Ecto neural progenitor cell (in vitro differentiated cells): Measurements from ENCODE around the gene UBE2J2.

Experiments used
- DNase-seq: peaks from one replicate; pipeline ENCODE4 v3.0.0-alpha.2; 2018; ENCODE audit warnings: low spot score

The UBE2J2 gene

DNA sequence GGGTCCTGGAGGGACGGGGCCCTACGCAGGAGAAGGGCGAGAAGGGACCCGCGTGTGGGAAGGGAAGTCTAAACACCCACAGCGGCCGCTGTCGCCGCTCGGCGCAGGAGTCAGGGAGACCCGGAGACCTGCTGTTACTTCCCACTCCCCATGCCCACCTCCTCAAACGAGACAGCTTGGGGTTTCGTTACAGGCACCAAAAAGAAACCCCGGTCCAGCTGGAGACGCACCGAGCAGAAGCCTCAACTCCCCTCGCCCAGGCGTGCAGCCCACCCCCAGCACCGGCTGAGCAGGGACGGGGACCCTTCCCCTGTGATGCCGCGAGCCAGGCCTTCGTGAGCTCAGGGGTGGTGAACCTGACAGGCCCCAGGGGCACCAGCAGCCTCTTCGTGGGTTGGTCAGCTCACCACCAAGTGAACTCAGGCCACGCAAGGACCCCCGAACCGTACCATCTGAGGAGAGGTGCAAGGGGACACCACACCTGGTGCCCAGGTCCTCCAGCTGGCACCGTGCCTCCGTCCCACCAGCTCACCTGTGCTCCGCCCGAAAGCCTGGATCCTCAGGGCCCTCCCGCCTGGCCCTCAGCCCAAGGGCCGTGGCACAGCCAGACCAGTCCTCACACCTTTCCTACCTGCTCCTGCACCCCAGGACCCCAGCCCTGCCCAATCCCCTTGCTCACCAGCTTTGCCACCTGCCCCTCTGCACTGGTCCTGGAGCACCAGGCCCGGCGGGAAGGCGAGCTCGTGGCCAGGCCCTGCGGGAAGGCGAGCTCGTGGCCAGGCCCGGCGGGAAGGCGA is 46.9 kb downstream of the UBE2J2 start:
- DNase-seq, result no peak

DNA sequence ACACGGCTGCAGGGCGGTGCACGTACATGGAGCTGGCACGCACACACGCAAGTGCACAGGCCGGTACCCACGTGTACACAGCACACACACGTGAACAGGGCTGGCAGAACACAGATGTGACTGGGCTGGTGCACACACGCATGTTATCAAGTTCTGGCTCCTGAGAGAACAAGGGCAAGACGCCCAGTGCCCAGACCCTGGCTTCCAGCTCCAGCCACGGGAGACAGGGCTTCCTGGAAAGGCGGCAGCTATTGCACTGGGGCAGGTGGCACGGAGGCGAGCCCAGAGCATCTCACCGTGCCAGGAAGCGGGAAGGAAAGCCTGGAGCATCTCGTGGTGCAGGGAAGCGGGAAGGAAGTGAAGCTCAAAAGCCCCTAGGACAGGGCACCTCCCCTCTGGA is 47.7 kb downstream of the UBE2J2 start:
- DNase-seq, result no peak

DNA sequence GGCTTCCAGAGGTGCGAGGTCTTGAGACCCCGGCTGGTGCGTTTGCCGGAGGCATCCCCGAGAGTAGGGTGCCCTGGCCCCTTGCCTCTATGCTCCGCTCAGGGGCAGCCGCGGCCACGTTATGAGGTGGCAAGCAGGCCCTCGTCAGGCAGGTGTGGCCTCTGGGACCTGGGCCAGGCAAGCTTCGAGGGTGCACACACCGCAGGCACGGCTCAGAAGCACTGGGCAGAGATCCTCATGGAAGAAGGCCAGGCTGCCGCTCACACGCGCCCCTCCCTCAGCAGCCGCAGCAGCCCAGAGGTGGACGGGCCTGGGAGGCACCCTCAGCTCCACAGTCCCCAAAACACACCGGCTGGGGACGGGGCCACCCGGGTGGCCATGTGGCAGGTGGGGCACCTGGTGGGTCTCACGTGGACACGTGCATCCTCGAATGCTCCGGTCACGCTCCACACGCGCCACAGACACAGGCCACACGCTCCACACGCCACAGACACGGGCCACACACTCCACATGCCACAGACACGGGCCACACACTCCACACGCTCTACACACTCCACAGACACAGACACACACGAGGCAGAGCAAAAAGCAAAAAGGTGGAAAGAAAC is 48.3 kb downstream of the UBE2J2 start:
- no peak for DNase-seq

- no peak for DNase-seq
Observed at GRCh38 chr1:1223891-1224290, 49.8 kb downstream of the UBE2J2 start.

GRCh38 chr1:1223321-1223720 is 50.3 kb downstream of the UBE2J2 start:
- DNase-seq, result no peak

DNA sequence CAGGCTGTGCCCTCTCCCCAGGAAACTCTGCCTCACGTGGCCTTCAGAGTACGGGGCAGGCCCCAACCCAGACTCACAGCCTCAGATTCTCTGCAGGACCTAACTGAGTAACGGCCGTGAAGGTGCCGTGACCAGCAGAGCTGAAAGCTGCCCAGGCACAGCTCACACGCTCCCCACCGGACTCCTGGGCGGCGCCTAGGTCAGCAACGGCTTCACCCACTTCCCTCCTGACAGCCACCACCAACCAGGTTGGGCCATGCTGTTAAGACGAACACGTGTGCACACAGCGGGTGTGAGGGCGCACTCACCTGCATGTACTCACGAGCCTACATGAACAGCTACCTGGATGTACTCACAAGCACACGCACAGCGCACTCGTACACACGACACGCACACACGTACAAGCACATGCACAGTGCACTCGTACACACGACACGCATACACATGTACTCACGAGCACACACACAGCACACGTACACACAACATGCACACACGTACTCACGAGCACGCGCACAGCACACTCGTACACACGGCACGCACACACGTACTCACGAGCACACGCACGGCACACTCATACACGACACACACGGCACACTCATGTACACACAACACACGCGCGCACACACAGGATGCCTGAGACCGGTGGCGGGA is 51.0 kb downstream of the UBE2J2 start:
- no peak for DNase-seq

DNA sequence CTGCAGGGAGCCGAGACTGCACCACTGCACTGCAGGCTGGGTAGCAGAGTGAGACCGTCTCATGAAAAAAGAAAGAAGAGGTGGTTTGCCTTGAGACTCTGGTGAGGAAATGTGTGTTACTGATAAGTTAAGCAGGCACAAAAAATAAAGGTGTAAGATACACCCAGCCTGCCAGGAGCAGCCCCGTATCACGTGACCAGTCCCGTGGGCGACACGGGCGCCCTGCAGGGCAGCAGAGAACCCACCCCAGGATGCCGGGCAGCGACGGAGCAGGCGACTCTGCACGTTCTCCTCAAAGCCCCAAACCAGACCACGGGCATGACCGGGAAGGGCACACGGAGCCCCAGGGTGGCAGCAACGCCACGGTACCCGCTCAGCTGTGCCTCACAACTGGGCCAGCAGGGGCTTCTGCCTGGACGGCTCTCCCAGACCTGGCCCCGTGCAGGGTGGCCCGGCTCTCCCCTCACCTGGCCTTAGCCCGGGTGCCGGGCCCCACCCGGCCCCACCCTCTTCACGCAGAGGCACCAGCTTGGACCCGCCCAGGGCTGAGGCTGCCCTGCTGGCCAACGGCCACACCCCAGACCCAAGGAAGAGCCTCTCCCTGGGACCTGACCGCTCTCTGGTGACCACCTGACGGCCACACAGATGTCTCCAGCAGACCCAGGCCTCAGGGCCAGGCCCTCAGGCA is 51.6 kb downstream of the UBE2J2 start:
- DNase-seq, result no peak

DNA sequence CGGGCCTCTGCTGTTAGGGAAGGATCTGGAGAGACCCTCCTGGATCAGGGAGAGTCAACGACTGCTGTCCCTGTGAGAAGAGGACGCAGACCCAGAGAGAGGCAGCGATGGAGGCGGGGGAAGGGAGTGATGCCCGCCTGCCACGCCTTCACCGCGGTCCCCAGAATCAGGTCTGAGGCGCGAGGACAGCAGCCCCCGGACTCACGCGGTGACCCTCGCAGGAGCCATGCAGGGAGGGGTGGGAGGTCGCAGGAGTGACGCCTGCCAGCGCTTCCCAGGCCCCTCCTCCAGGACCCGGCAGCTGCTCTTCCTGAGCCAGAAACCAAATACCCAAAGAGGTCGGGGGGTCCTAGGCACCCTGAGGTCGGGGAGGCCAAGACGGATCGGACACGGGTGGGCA is 53.5 kb downstream of the UBE2J2 start:
- no peak for DNase-seq

- no peak for DNase-seq
Observed at GRCh38 chr1:1219341-1219740, 54.3 kb downstream of the UBE2J2 start.

DNA sequence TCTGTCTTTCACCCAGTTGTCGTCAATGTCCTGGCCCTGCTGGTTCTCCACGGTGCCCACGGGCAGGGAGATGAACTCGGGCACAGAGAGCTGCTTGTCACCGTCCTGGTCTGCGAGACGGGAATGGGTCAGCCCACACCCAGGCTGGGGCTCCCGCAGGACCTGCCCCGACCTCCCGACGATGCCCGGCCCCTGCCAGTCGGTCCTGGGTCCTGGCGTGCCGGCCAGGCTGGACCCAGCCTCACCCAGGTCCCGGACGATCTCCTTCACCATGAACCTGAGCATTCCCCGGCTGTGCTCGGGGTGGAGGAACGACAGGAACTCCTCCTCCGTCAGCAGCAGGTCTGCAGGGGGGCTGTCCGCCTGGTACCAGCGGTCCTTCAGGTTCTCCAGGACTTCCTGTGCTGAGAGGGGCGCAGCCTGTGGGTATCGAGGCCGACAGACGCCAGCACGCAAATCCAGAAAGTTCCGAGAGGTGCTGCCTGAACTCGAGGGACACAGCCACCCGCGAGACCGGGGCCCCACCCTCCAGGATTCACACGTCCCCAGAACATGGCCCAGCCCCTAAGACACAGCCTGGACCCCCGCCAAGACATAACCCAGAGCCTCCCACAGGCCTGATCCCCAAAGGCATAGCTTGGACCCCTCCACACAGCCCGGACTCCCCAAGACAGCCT is 55.0 kb downstream of the UBE2J2 start:
- no peak for DNase-seq

- DNase-seq, result no peak
Observed at GRCh38 chr1:1217621-1218523, 55.8 kb downstream of the UBE2J2 start.

- DNase-seq, result no peak
Observed at GRCh38 chr1:1216770-1217620, 56.7 kb downstream of the UBE2J2 start.

DNA sequence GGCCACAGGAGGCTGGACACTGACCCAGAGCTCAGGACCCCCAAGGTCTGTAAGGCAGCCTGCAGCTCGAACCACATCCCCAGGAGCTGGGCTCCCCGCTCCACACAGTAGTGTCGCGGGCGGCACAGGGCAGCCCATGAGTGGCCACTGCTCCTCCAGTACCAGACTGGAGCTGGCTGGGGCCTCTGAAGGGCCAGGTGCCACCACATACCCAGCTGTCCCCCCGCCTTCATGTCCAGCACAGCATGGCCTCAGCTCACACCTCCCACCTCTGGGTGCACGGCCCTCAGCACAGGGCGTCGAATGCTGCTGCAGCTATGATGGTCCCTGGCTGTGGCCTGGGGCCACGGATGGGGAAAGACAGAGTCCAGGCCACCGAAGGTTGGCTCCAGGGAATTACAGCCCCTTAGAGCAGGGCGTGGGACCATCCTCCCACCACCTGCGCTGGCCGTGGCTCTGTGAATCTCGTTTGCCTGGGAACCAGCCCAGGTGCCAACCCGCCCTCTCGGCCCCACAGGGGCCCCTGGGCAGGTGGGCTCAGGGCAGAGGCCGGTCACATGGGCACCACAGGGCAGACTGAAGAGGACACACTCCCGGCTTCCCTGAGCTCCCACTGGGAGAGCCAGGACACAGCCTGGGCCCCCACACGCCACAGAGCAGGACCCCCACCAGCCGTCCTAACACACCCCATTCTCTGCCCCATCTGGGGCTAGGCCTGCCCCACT is 57.6 kb downstream of the UBE2J2 start:
- DNase-seq, result no peak

GRCh38 chr1:1215080-1215676 is 58.5 kb downstream of the UBE2J2 start:
- no peak for DNase-seq

GRCh38 chr1:1213345-1214265 is 60.0 kb downstream of the UBE2J2 start, which contains the start of gene TNFRSF4:
TNFRSF4 (minus strand) TSS chr1:1214153; CDS start chr1:1214127, 26 bp downstream.
- DNase-seq, result no peak

- no peak for DNase-seq
Observed at GRCh38 chr1:1212780-1213344, 60.8 kb downstream of the UBE2J2 start.
